ENCODE measurements around the gene KCNH5. TPM values are rescaled to one million over a fixed set of nuclear protein-coding genes. Genes with fewer than 3 reads are reported as not detected.

The KCNH5 gene
- total RNA-seq, 1 donor from 2014 or later: not detected

DNA sequence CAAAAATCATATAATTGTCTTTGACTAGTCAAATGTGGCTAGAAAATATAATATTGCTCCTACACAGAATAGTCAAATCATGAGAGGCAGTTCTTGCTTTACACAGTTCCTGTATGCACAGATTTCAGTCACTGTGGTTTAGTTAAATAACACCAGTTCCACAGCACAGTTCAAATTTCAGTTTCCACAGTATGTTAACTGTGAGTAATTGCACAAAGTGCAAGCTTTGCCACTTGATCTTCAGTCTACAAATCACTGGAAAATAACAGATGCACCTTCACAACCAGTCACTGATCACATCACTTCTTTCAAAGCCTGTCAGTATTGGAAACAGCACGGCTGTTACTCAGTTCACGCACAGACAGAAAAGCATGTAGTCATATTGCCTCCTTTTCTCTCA lies 38.7 kb downstream of the KCNH5 start:
- no peak overlapping the region for H3K27ac ChIP-seq (replicated peaks)
- H3K9me3 ChIP-seq (replicated peaks): no peaks in the 10 kb centered on the region
- no peaks in the 10 kb centered on the region for H3K27me3 ChIP-seq (ENCODE audit: low read depth)
- intact Hi-C loops (cut with micrococcal nuclease): no loop called here
- H3K36me3 ChIP-seq: no peaks in the 10 kb centered on the region
- H3K4me3 ChIP-seq: no peak overlapping the region
- no peak for DNase-seq
- no peaks in the 10 kb centered on the region for H3K4me1 ChIP-seq
- TF ChIP-seq, protein P1, sequence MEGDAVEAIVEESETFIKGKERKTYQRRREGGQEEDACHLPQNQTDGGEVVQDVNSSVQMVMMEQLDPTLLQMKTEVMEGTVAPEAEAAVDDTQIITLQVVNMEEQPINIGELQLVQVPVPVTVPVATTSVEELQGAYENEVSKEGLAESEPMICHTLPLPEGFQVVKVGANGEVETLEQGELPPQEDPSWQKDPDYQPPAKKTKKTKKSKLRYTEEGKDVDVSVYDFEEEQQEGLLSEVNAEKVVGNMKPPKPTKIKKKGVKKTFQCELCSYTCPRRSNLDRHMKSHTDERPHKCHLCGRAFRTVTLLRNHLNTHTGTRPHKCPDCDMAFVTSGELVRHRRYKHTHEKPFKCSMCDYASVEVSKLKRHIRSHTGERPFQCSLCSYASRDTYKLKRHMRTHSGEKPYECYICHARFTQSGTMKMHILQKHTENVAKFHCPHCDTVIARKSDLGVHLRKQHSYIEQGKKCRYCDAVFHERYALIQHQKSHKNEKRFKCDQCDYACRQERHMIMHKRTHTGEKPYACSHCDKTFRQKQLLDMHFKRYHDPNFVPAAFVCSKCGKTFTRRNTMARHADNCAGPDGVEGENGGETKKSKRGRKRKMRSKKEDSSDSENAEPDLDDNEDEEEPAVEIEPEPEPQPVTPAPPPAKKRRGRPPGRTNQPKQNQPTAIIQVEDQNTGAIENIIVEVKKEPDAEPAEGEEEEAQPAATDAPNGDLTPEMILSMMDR (IDR thresholded peaks at IDR 0.05; ENCODE audit: borderline replicate concordance): no peak

DNA sequence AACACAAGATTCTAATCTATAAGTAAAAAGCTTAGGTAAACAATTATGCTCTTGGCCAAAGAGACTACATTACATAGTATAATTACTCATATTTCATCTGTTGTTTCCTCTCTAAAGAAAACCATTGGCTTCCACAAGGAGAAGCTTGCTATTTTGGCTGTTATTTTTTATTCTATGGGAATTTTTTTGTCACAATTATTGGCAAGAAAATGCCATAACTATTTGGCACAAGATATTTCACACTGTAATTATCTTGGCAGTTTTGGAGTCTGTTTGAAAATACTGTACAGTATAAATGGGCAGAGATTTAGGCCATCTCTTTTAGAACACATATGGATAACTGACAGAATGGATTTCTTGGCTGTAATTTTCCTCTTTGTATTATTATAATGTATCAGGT lies 51.2 kb downstream of the KCNH5 start:
- intact Hi-C loops (cut with micrococcal nuclease): no loop called here
- Histone ChIP-seq H3K4me1 (no peaks in the 10 kb centered on the region), H3K4me3 (no peak overlapping the region), H3K27ac (replicated peaks) (no peak overlapping the region), H3K36me3 (no peaks in the 10 kb centered on the region), H3K9me3 (replicated peaks) (no peaks in the 10 kb centered on the region), H3K27me3 (ENCODE audit: low read depth) (no peaks in the 10 kb centered on the region)
- TF ChIP-seq, protein P1 (IDR thresholded peaks at IDR 0.05; ENCODE audit: borderline replicate concordance): no peak
- no peak for DNase-seq

DNA sequence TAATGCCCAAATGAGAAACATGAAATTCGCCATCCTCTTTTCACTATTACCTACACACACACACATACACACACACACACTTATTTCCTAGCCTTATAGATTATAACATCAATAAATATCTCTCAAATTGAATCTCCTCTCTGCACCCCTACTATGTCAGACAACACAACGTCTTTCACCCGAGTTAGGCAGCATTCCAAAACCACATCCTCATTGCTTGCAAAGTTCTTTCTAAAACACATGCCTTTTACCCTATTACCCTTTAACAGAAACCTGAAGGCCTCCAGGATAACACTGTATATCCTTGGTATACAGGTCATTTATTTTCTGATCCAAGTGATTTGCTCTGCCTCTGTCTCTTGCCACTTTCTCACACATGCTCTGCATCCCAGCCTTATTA lies 56.3 kb downstream of the KCNH5 start:
- no peak overlapping the region for H3K27ac ChIP-seq (replicated peaks)
- TF ChIP-seq, protein P1 (IDR thresholded peaks at IDR 0.05; ENCODE audit: borderline replicate concordance): no peak
- no peak overlapping the region for H3K4me3 ChIP-seq
- H3K27me3 ChIP-seq (ENCODE audit: low read depth): no peaks in the 10 kb centered on the region
- no peaks in the 10 kb centered on the region for H3K36me3 ChIP-seq
- intact Hi-C loops (cut with micrococcal nuclease): no loop called here
- no peak for DNase-seq
- peaks cover 5% of the 10 kb centered on the region for H3K9me3 ChIP-seq (replicated peaks)
- no peaks in the 10 kb centered on the region for H3K4me1 ChIP-seq

DNA sequence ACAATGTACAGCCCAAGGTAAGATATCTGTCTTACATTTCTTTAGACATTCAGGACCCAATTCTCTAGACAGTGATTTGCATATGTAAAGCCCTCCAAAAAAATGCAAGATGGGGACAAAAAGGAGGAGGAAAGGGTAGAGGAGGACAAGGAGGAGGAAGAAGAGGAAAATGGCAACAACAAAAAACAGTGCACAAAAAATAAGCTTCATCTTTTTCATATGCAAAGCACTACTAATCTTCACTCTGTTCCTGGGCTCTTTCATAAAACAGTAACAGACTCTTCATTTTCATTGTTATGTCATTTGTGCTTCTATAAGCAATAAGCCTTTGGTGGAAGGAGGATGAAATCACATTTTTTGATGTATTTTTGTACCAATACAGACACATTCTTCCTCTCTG lies 61.4 kb downstream of the KCNH5 start:
- Histone ChIP-seq H3K27me3 (ENCODE audit: low read depth) (no peaks in the 10 kb centered on the region), H3K4me3 (no peak overlapping the region), H3K27ac (replicated peaks) (no peak overlapping the region), H3K4me1 (no peaks in the 10 kb centered on the region), H3K36me3 (no peaks in the 10 kb centered on the region), H3K9me3 (replicated peaks) (peaks cover 5% of the 10 kb centered on the region)
- TF ChIP-seq, protein P1 (IDR thresholded peaks at IDR 0.05; ENCODE audit: borderline replicate concordance): no peak
- intact Hi-C loops (cut with micrococcal nuclease): no loop called here
- no peak for DNase-seq

DNA sequence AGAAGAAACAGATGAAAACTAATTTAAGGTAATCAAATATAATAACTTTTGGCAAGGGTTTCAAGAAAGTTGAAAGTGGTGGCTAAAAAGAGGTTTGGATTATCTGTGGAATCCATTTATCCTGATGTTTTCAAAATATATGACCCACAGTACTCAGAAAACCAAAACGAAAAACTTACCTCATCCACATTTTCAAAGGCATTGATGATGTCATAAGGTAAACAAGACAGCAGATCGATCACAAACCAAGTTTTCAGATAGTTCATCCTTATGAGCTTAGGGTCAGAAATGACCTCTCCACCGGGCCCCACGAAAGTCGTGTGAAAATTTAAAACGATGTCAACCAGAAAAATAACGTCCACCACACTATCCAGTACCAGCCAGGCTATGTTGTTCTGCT lies 64.6 kb downstream of the KCNH5 start:
- H3K4me1 ChIP-seq: no peaks in the 10 kb centered on the region
- no peak overlapping the region for H3K27ac ChIP-seq (replicated peaks)
- DNase-seq: no peak
- TF ChIP-seq, protein P1 (IDR thresholded peaks at IDR 0.05; ENCODE audit: borderline replicate concordance): no peak
- no peaks in the 10 kb centered on the region for H3K36me3 ChIP-seq
- H3K4me3 ChIP-seq: no peak overlapping the region
- no peaks in the 10 kb centered on the region for H3K9me3 ChIP-seq (replicated peaks)
- intact Hi-C loops (cut with micrococcal nuclease): no loop called here
- no peaks in the 10 kb centered on the region for H3K27me3 ChIP-seq (ENCODE audit: low read depth)

DNA sequence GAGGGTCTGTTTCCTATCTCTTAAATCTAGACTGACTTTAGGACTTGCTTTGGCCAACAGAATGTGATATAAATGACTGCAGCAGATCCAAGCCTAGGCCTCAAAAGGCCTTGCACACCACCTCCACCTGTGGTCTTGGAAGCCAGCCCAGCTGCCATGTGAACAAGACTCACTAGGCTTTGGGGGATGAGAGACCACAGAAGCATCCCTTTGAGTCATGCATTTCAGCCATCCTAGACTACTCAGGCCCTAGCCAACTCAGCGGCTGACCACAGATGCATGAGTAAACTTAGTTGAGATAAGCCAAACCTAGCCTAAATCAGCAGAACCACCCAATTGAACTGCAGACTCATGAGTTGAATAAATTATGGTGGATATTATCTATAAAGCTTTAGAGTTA lies 87.7 kb downstream of the KCNH5 start:
- Histone ChIP-seq H3K27ac (replicated peaks) (no peak overlapping the region), H3K4me3 (no peak overlapping the region), H3K9me3 (replicated peaks) (no peaks in the 10 kb centered on the region), H3K27me3 (ENCODE audit: low read depth) (no peaks in the 10 kb centered on the region), H3K4me1 (no peaks in the 10 kb centered on the region), H3K36me3 (no peaks in the 10 kb centered on the region)
- TF ChIP-seq, protein P1 (IDR thresholded peaks at IDR 0.05; ENCODE audit: borderline replicate concordance): no peak
- intact Hi-C loops (cut with micrococcal nuclease): no loop called here
- no peak for DNase-seq

All from left ventricle myocardium inferior (tissue), 1 donor.